Mesenteric fat pad (tissue), 1 donor: Measurements from ENCODE around the gene GLOD4. TPM values are rescaled to one million over a fixed set of nuclear protein-coding genes. Genes with fewer than 3 reads are reported as not detected.

Experiments used
- DNase-seq: peaks from one replicate; pipeline ENCODE4 v3.0.0-alpha.2; 2020; ENCODE audit warnings: low spot score
- total RNA-seq: library from RNA; stranded (reverse); fragmentation: NEBNext Ultra II Directional; extraction: Animal tissue kit (Norgen Biotek cat#: 25700); gene quantifications from one replicate; pipeline ENCODE4 v1.2.1, GENCODE V29; 2021
- donor health status: DM: yes; HTN: yes; CAD: no.

GLOD4 gene
- total RNA-seq, 1 donor from 2014 or later: 43.5 TPM

GRCh38 chr17:743139-743538 lies 38.9 kb downstream of the GLOD4 start:
- no peak for DNase-seq

- no peak for DNase-seq
These were observed 39.8 kb downstream of the GLOD4 start for GRCh38 chr17:742147-742793.

GRCh38 chr17:740240-741017 lies 41.7 kb downstream of the GLOD4 start:
- no peak for DNase-seq

DNA sequence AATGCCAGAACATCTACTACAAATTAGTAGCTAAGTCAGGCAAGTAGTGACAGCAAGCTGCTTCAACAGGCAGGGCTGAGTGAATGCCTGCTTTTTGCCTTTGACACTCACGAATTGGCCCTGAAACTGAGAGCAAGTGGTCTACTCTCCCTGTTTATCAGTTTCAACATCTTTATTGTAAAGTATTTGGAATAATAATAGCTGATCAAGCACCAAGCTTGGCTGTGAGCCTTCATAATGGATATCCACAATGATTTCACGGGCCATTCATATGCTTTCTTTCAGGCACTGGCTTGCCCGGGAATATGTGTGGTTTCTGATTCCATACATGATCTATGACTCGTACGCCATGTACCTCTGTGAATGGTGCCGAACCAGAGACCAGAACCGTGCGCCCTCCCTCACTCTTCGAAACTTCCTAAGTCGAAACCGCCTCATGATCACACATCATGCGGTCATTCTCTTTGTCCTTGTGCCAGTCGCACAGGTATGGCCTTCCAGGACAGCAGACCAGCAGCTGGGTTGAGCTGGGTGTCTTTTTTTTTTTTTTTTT lies 44.4 kb downstream of the GLOD4 start:
- no peak for DNase-seq

- DNase-seq: no peak
These were observed 48.3 kb downstream of the GLOD4 start for GRCh38 chr17:733743-734142.

DNA sequence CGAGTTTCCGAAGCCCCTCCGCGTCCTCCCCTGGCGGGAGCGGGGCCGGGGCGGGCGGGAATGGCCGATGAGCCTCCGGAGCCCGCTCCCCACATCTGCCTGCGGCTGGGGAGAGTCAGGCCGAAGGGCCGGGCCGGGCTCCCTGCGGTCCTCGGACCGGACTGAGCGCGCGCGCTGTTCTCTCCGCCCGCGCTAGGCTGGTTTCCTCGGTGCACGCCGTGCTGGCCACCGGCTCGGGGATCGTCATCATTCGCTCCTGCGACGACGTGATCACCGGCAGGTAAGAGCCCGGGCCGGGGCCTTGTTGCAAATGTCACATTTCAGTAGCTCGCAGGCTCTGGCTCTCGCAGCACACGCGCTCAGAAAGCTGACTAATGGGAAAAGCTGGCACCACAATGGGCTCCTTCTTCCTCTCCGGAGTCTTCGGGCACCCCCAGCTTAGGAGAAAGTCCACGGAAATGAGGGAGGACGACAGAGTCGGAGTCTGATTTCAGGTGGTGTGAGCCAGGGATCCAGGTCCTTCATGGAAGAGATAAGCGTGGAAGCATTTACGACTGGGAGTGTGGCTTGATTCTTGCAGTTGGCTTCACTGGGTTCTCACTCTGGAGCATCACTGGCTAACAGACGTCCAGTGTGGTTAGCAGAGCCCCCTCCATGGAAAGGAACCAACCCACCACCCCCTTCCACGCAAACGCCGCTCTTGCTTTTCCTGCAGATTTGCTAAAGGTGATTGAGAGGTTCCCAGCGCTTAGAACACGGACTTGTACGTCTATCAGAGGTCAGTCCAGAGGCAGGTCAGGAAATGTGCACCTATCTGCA lies 49.0 kb downstream of the GLOD4 start:
- no peak for DNase-seq

GRCh38 chr17:732067-732901 lies 49.8 kb downstream of the GLOD4 start, which contains the start of gene TLCD3A:
TSS of gene TLCD3A (plus strand) at chr17:732596. CDS start at chr17:732648, 52 bp downstream.
- DNase-seq: peak; percentile 91

DNA sequence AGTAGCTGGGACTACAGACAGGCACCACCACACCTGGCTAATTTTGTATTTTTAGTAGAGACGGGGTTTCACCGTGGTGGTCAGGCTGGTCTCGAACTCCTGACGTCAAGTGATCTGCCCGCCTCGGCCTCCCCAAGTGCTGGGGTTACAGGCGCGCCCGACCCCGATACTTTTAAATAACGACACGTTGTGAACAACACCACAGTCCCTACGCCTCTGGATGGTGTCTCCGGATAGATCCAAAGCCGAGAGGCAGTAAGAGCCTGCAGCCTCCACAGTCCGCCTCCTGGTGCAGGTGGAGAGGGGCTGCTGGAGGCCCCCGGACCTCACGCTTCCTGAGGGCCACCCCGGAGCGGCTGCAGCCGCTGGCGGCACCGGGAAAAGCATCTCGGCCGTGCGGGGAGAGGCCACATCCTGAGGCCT lies 50.4 kb downstream of the GLOD4 start:
- DNase-seq: no peak

- DNase-seq: no peak
These were observed 53.2 kb downstream of the GLOD4 start for GRCh38 chr17:728911-729310.

DNA sequence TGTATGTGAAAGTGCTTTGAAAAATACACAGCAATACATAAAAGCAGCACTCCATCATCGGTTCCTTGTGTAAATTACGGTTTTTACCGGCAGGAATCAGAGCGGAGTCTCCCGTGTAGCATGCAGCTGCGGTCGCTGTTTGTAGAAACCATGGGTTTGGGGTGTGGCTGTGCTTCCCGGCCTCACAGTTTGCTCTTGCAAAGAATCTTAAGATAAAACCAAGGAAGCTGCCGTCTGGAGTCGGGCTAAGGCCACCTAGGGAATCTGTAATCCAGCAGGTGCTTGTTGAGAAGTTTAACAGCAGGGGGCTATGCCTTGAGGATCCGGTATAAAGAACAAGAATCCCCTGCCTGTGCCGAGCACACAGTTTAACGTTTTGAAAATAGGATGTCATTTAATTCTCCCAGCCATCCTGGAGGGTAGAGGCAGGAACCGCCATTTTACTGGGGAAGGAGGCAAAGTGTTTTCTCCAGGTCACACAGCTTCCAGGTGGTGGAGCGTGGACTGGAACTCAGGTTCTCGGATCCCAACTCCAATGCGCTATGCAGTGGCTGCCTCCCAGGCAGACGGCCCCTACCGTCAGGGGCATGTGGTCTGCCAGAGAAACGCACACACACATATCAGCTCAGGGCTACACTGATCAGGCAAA lies 55.7 kb downstream of the GLOD4 start:
- DNase-seq: no peak

GRCh38 chr17:725746-726145 lies 56.3 kb downstream of the GLOD4 start:
- DNase-seq: no peak

- no peak for DNase-seq
These were observed 57.0 kb downstream of the GLOD4 start for GRCh38 chr17:725084-725483.

GRCh38 chr17:721540-721937 lies 60.5 kb downstream of the GLOD4 start:
- DNase-seq: no peak

DNA sequence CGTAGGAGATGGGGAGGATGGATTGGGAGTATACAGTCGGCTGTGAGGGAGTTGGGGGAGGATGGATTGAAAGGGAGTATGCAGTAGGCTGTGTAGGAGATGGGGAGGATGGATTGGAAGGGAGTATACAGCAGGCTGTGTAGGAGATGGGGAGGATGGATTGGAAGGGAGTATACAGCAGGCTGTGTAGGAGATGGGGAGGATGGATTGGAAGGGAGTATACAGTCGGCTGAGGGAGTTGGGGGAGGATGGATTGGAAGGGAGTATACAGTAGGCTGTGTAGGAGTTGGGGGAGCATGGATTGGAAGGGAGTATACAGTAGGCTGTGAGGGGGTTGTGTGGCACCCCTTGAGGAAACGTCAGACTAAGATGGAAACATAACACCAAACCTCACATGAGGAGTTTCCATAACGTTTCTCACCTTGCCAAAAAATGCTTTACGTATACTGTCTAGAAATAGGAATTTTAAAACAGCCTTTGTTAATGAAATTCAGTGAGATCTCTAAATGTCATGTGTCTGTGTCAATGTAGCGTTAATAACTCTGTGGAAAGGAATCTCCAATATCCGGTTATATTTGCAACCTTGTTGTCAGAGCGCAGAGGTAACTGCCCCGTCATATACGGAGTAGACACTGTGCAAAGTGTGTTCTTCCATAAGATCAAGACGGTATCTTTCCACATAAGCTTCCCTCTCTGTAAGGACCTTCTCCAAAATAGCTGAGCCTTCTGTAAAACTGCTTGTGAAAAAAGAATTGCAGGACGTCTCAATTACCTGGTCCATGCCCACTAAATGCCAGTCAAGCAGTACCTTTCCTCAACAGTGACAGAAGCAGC lies 61.2 kb downstream of the GLOD4 start:
- no peak for DNase-seq

- DNase-seq: no peak
These were observed 64.0 kb downstream of the GLOD4 start for GRCh38 chr17:718075-718474.
